Muscle of leg (tissue), 11 donors: ENCODE measurements around the gene CYP4F12. TPM values are rescaled to one million over a fixed set of nuclear protein-coding genes. Genes with fewer than 3 reads are reported as not detected.

Source experiments
- DNase-seq: peaks from one replicate; pipeline ENCODE4 v3.0.0; 2013
- H3K27ac ChIP-seq: one replicate; pipeline ENCODE4 v1.5.1; 2013; ENCODE audit warnings: mild to moderate bottlenecking, low read length, control low read depth
- H3K27me3 ChIP-seq: one replicate; pipeline ENCODE4 v1.6.1; 2013; ENCODE audit warnings: low read length; ENCODE audit not compliant: control insufficient read depth, insufficient read depth
- H3K36me3 ChIP-seq: one replicate; pipeline ENCODE4 v1.6.1; 2013; ENCODE audit warnings: low read length; ENCODE audit not compliant: control insufficient read depth, insufficient read depth
- H3K4me1 ChIP-seq: one replicate; pipeline ENCODE4 v1.6.1; 2013; ENCODE audit warnings: low read length; ENCODE audit not compliant: control insufficient read depth, insufficient read depth
- H3K4me3 ChIP-seq: one replicate; pipeline ENCODE4 v1.5.1; 2013; ENCODE audit warnings: low read length, control low read depth
- H3K9me3 ChIP-seq: replicated peaks from 2 replicates; pipeline ENCODE4 v1.6.1; 2013; ENCODE audit warnings: low read depth, low read length; ENCODE audit not compliant: control insufficient read depth
- WGBS: methylation state at CpG from one replicate; pipeline ENCODE4 v1.1.5; 2013; ENCODE audit warnings: missing lambda C conversion rate; ENCODE audit not compliant: insufficient coverage; 5-methylcytosine and 5-hydroxymethylcytosine counted together
- polyA plus RNA-seq, 8 donors: library from polyadenylated mRNA; unstranded; fragments of 120-200 nt; gene quantifications; one replicate each; pipeline versions ENCODE4 v1.2.1 to v1.2.3, GENCODE V29; 2013; ENCODE audit warnings: inconsistent platforms in 1 of 8, low replicate concordance in 1 of 8; ENCODE audit not compliant: insufficient read length in 8 of 8, insufficient read depth in 1 of 8
- total RNA-seq: library from RNA; stranded (reverse); fragments of 120-200 nt; gene quantifications from one replicate; pipeline ENCODE4 v1.2.4, GENCODE V29; 2013

The CYP4F12 gene
- total and polyA plus RNA-seq, 9 donors = 0.14 to 3.6 (median 0.56) TPM

DNA sequence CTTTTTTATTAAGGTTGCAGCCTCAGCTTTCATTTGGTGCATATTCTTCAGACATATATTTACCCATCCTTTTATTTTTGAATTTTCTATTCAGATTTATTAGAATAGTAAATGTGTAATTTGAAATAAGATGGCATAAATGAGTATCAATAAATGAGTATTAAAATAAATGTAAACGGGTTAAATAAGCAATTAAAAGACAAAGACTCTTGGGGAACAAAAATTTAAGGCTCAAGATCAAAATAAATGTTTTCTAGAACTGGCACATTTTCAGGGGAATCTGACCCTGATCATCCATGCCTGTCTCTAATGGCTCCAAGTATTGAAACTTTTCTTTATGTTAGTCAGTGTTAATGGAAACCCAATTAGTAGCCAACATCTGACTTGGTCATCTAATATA is 67.9 kb downstream of the CYP4F12 start:
- Histone ChIP-seq H3K4me1 (no peaks in the 10 kb centered on the region), H3K9me3 (no peaks in the 10 kb centered on the region), H3K27ac (no peak overlapping the region), H3K36me3 (no peaks in the 10 kb centered on the region), H3K4me3 (no peak overlapping the region), H3K27me3 (no peaks in the 10 kb centered on the region)
- no CpG with 5 or more reads among the region's 1 CpG for WGBS
- no peak for DNase-seq

Other genes with a start within 250 kb of the CYP4F12 start
- 6.8 TPM for gene WIZ, start 223.1 kb upstream of the CYP4F12 start, total RNA-seq
- 10 to 100 TPM; 24.4 to 38.1 (median 32.7) TPM for gene WIZ, start 223.1 kb upstream of the CYP4F12 start, polyA plus RNA-seq
- gene RASAL3, start 208.5 kb upstream of the CYP4F12 start, total RNA-seq = 0.71 TPM
- gene RASAL3, start 208.5 kb upstream of the CYP4F12 start, polyA plus RNA-seq = 1 to 10 TPM in 5 of 8 donors, under 1 TPM in 3; 0.80 to 2.0 (median 1.1) TPM
- not detected for gene PGLYRP2, start 193.6 kb upstream of the CYP4F12 start, total RNA-seq
- gene PGLYRP2, start 193.6 kb upstream of the CYP4F12 start, polyA plus RNA-seq = under 1 TPM in 1 of 8 donors, not detected in 7; 0.28 TPM
- not detected for gene CYP4F22, start 164.6 kb upstream of the CYP4F12 start, total RNA-seq
- under 1 TPM in 2 of 8 donors, not detected in 6; 0.11 to 0.44 TPM for gene CYP4F22, start 164.6 kb upstream of the CYP4F12 start, polyA plus RNA-seq
- gene CYP4F8, start 57.9 kb upstream of the CYP4F12 start, total RNA-seq = not detected
- under 1 TPM in 1 of 8 donors, not detected in 7; 1.00 TPM for gene CYP4F8, start 57.9 kb upstream of the CYP4F12 start, polyA plus RNA-seq
- 0.04 TPM for gene CYP4F3, start 32.2 kb upstream of the CYP4F12 start, total RNA-seq
- gene CYP4F3, start 32.2 kb upstream of the CYP4F12 start, polyA plus RNA-seq = under 1 TPM; 0.07 to 0.44 (median 0.15) TPM
- not detected for gene OR10H2, start 54.9 kb downstream of the CYP4F12 start, total RNA-seq
- gene OR10H2, start 54.9 kb downstream of the CYP4F12 start, polyA plus RNA-seq = not detected
- gene OR10H3, start 64.9 kb downstream of the CYP4F12 start, total RNA-seq = not detected
- gene OR10H3, start 64.9 kb downstream of the CYP4F12 start, polyA plus RNA-seq = not detected
- gene OR10H5, start 114.6 kb downstream of the CYP4F12 start, total RNA-seq = not detected
- under 1 TPM in 7 of 8 donors, not detected in 1; 0.02 to 0.12 (median 0.06) TPM for gene OR10H5, start 114.6 kb downstream of the CYP4F12 start, polyA plus RNA-seq
- gene OR10H1, start 142.6 kb downstream of the CYP4F12 start, total RNA-seq = not detected
- under 1 TPM in 5 of 8 donors, not detected in 3; 0.02 to 0.05 (median 0.04) TPM for gene OR10H1, start 142.6 kb downstream of the CYP4F12 start, polyA plus RNA-seq
- gene CYP4F2, start 225.0 kb downstream of the CYP4F12 start, total RNA-seq = not detected
- gene CYP4F2, start 225.0 kb downstream of the CYP4F12 start, polyA plus RNA-seq = under 1 TPM in 1 of 8 donors, not detected in 7; 0.79 TPM